GM21367 (cell line): ENCODE results near the gene ERBIN.
A peak's percentile ranks its signal among the peaks of the same experiment; 100 is the strongest.
"Not testable (repeated sequence)": the region's sequence is repeated elsewhere in the genome, so short reads cannot be mapped to it uniquely, and the experiment has no call there.

ENCODE experiments used
- ATAC-seq: cut with Tn5 transposase; IDR thresholded peaks from one replicate; pipeline ENCODE4 v1.9.1; 2021; ENCODE audit not compliant: unreplicated experiment

The ERBIN gene

DNA sequence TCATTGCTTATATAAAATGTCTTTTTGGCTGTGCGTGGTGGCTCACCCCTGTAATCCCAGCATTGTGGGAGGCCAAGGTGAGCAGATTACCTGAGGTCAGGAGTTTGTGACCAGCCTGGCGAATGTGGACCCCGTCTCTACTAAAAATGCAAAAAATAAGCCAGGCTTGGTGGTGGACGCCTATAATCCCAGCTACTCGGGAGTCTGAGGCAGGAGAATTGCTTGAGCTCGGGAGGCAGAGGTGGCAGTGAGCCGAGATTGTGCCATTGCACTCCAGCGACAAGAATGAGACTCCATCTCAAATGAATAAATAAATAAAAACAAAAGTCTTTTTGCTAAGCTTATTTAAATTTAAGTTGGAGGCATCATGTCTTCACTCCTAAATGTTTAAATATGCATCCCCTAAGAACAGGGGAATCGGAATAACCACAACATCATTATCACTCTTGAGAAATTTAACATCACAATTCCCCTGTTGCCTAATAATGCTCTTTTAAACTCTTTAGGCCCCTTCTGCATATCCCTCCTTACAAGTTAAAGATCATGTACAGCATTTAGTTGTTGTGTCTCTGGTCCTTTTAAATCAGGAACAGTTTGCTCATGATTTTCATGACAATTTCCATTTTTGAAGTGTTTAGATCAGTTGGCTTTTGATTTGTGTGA is 72.8 kb downstream of the ERBIN start:
- no peak for ATAC-seq

GRCh38 chr5:66001952-66002351 is 75.6 kb downstream of the ERBIN start:
- ATAC-seq = no peak

DNA sequence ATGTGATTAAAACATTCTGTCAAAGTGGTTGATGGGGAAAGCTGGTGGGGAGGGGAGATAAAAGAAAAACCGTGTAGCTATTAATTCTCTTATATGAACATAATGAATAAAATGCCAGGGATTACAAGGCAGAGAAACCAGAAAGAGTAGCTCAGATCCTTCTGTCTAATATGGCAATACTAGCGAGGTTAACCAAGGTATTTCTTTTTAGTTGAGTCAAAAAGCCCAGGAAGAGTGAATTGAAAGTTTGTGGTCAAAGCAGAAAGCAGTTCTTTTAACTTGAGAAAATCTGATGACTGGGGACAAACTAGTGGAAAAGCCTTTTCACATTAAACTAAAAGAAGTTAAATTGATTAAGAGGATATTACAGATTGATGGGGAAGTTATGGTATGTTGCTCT is 76.0 kb downstream of the ERBIN start:
- ATAC-seq = no peak

GRCh38 chr5:66004216-66004615 is 77.8 kb downstream of the ERBIN start:
- ATAC-seq = no peak

GRCh38 chr5:66009277-66009676 is 82.9 kb downstream of the ERBIN start:
- ATAC-seq = no peak

GRCh38 chr5:66010476-66010875 is 84.1 kb downstream of the ERBIN start:
- ATAC-seq = no peak

- ATAC-seq = peak; percentile 46
Measured at GRCh38 chr5:66012271-66012670, 85.9 kb downstream of the ERBIN start.

DNA sequence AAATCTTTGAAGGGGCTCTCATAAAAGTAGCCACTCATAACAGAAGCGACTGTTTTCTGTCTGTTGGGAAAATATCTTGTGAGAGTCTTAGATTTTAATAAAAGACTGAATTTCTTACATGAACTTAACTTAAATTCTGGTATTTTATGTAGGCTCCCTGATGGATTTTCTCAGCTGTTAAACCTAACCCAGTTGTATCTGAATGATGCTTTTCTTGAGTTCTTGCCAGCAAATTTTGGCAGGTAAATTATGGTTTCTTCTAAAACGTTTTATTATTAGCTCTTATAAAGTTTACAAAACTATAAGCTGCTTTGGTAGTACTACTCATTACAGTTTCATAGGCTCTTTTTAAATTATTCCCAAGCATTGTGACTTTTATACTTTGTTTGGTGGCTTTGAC is 87.0 kb downstream of the ERBIN start:
- no peak for ATAC-seq

DNA sequence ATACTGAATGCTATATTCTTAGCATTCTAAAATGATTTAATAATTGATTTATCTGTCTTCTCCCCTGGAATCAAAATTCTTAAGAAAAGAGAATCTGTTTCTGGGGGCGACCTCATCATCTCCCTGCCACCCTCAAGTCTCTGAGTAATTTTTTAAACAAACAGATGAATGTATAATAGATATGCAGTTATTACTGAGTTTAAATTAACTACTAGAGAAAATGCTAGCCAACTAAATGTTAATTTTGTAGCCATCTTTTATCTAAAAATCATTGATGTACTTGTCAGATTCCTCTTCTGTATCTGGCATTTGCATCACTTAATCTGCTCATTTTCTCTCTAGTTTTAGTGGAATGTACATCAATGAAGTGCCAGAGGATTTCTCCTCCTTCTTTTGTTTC is 87.5 kb downstream of the ERBIN start:
- no peak for ATAC-seq

DNA sequence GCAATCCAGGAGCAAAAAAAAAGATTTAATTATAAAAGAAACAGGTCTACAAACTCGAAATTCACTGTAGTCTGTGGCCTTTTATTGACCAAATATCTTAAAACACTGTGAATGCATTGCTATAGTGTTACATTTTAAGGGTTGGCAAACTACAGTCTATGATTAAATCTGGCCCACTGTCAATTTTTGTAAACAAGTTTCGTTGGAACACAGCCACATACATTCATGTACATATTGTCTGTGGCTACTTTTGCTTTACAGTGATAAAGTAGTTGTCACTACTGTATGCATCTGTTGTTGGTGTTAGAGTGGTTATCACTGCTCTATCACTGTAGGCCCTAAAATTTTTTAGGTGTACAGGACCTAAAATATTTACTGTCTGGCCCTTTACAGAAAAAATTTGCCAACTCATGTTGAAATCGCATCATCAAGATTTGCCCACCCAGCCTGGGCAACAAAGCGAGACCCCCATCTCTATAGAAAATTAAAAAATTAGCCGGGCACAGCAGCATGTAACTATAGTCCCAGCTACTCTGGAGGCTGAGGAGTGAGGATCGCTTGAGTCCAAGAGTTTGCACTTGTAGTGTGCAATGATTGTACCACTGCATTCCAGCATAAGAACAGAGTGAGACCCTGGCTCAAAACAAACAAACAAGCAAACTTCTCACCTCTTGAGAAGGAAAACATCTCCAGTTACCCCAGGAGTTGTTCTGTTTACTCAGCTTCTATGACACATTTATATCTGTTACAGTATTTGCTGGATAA is 89.0 kb downstream of the ERBIN start:
- ATAC-seq = no peak

DNA sequence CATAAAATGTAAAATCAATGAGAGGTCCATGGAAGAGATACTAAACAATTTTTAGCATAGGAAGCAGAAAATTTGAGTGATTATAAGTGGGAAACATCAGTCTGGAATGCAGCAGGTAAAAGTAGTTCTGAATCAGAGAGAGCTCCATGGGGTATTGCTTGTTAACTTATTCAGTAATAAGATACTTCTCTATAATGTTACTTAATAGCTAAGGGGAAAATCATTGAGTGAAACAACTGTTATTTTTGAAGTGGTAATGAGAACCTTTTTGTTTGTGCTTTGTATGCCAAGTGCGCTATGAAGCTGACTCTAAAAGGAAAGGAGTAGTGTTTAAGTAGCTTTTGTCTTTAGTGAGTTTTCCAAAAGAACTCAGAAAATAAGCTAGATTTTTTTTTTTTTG is 95.2 kb downstream of the ERBIN start:
- ATAC-seq = no peak

DNA sequence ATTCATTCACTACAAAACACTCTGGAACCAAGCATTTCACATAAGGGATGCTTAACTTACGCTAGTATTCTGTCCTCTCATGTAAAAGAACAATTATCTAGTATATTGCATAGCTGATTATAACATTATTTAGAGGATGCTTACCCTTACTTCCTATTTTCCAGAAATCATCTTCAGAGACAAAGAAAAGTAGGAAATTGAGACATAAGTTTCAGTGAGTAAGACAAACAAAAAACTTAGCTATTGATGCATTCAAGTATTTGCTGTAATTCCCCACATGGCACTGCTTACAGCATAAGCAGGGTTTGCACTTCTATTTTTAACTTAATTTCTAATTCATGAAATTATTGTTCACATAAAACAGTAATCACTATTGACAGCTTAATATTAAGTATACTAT is 112.9 kb downstream of the ERBIN start:
- no peak for ATAC-seq

- ATAC-seq = no peak
Measured at GRCh38 chr5:66039701-66040100, 113.3 kb downstream of the ERBIN start.

DNA sequence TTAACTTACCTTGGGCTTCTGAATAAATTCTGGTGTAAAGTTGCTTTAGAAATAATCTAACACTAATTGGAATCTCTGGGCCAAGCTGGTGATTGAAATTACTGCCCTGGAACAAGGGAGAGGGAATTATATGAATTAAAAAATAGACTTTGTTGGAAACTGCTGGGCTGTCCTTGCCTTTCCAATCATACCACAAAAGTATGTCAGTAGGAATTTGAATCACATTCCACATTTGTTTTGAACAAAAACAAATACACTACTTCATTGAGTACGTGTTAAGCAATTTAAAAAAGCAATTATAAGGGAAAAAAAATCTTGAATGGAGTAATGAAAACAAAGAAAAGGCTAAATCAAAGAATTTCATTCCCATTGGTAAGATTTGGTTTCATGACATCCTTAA is 115.3 kb downstream of the ERBIN start:
- no peak for ATAC-seq

DNA sequence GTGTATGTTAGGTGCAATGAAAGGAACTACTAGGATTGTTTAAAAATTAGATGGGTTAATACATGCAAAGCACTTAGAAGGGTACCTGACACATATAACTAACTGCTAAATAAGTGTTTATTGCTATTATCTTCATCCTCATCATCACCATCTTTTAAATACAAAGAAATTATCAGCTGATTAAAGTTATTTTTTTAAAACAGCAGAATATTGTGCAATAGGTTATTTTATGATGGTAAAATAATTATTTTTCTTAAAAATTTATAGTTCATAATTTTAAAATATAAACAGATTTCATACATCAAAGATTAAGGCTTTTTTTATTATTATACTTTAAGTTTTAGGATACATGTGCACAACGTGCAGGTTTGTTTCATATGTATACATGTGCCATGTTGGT is 130.9 kb downstream of the ERBIN start:
- no peak for ATAC-seq

DNA sequence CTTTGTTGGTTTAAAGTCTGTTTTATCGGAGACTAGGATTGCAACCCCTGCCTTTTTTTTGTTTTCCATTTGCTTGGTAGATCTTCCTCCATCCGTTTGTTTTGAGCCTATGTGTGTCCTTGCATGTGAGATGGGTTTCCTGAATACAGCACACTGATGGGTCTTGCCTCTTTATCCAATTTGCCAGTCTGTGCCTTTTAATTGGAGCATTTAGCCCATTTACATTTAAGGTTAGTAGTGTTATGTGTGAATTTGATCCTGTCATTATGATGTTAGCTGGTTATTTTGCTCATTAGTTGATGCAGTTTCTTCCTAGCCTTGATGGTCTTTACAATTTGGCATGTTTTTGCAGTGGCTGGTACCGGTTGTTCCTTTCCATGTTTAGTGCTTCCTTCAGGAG is 134.9 kb downstream of the ERBIN start:
- ATAC-seq = not testable (repeated sequence)

DNA sequence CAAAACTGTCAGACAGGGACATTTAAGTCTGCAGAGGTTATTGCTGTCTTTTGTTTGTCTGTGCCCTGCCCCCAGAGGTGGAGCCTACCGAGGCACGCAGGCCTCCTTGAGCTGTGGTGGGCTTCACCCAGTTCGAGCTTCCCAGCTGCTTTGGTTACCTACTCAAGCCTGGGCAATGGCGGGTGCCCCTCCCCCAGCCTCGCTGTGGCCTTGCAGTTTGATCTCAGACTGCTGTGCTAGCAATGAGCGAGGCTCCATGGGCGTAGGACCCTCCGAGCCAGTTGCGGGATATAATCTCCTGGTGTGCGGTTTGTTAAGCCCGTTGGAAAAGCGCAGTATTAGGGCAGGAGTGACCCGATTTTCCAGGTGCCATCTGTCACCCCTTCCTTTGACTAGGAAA is 136.7 kb downstream of the ERBIN start:
- not testable (repeated sequence) for ATAC-seq

DNA sequence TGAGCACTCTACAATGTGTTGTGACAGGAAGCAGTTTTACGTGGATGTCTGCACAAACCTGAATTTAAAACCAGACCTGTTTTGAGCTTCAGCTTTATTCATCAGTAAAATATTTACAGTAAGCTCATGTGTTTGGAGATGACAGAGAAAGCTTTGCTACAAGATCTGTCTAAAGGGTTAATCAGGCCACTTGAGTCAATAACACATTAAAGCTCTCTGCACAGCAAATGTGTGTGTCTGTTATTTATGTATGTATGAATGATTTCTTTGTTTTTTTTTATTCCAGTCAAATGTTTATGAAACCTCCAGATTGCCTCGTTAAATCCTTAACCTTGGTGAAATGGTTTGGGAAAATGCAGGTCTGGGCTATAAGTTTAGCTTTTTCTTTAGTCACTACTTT is 140.5 kb downstream of the ERBIN start:
- no peak for ATAC-seq

GRCh38 chr5:66072031-66072430 is 145.7 kb downstream of the ERBIN start:
- ATAC-seq = no peak

GRCh38 chr5:66074901-66075300 is 148.5 kb downstream of the ERBIN start:
- no peak for ATAC-seq

DNA sequence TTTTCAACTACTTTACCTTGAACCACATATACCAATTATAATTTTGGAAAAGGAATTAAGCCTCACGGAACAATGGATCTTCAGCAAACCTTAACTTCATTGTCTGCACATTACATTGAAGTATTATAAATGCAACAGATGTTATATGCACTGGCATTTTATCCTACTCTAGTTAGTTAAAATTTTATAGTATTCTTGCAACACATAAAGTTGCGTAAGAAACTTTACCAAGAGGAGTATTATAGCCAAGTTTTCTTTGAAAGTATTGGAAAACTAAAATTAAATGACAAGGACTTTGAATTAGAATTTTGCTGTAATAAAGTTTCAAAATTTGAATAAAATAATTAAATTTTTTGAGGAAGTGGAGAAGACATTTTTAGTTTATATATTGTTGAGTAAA is 154.3 kb downstream of the ERBIN start:
- no peak for ATAC-seq

DNA sequence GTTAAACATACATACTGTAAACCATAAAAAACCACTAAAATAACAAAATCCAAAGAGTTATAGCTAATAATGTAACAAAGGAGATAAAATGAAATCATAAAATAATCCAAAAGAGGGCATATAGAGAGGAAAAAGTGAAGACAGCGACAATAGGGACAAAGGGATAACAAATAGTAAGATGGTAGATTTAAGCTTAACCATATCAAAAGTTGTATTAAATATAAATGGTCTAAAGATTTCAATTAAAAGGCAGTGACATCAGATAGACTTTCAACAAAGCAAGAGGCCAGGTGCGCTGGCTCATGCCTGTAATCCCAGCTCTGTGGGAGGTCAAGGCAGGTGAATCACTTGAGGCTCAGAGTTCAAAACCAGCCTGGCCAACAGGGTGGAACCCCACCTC is 163.0 kb downstream of the ERBIN start:
- ATAC-seq = no peak

DNA sequence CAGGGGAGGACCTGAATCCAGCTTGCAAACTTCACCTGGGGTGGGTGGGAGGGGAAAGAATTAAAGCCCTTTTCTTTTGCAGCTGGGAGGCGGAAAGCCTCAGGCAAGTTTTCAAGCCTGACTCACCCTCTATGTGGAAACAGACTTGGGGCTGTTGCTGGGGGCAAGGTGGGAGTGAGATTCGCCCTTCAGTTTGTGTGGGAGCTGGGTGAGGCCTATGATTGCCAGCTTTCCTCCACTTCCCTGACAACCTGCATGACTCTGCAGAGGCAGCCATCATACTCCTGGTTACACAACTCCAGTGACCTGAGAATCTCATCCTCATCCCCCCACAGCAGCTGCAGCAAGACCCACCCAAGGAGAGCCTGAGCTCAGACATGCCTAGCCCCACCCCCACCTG is 174.5 kb downstream of the ERBIN start:
- ATAC-seq = no peak
